Fibroblast of mammary gland (primary cell): Measurements from ENCODE around the gene POLR1F.
A peak's percentile ranks its signal among the peaks of the same experiment; 100 is the strongest.
"Not testable (repeated sequence)": the region's sequence is repeated elsewhere in the genome, so short reads cannot be mapped to it uniquely, and the experiment has no call there.

Experiments used
- DNase-seq: peaks from one replicate; pipeline ENCODE4 v3.0.0-alpha.2; 2010; ENCODE audit warnings: low read depth
- H3K4me3 ChIP-seq: 2 replicates; pipeline ENCODE4 v1.5.1; 2011; ENCODE audit warnings: low read depth, mild to moderate bottlenecking, low read length, moderate library complexity; ENCODE audit not compliant: control insufficient read depth
- TF ChIP-seq, protein P1 (sequence below): conservative IDR thresholded peaks from 2 replicates; pipeline ENCODE4 v1.5.1; 2011; ENCODE audit warnings: low read depth, low read length, inconsistent platforms; ENCODE audit not compliant: control insufficient read depth, insufficient read depth

The POLR1F gene

DNA sequence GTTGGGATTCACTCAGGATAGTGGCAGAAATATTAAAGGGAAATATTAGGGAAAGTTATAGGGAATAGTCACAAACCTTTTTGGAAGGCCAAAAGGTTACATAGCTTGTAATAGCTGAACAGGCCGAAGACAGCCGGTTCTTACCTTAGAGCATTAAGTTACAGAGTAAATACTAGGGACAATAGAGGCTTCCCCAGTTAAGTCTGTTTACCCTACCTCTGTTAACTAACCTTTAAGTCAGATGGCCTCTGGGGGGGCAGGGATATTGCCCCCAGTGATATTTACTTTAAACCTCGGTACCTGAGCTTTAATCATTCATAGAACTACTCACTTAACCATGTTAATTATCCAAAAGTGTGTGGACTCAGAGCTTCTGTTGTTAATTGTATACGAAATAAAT is 7.4 kb downstream of the POLR1F start:
- no peak for DNase-seq
- TF ChIP-seq, protein P1, sequence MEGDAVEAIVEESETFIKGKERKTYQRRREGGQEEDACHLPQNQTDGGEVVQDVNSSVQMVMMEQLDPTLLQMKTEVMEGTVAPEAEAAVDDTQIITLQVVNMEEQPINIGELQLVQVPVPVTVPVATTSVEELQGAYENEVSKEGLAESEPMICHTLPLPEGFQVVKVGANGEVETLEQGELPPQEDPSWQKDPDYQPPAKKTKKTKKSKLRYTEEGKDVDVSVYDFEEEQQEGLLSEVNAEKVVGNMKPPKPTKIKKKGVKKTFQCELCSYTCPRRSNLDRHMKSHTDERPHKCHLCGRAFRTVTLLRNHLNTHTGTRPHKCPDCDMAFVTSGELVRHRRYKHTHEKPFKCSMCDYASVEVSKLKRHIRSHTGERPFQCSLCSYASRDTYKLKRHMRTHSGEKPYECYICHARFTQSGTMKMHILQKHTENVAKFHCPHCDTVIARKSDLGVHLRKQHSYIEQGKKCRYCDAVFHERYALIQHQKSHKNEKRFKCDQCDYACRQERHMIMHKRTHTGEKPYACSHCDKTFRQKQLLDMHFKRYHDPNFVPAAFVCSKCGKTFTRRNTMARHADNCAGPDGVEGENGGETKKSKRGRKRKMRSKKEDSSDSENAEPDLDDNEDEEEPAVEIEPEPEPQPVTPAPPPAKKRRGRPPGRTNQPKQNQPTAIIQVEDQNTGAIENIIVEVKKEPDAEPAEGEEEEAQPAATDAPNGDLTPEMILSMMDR: no peak
- H3K4me3 ChIP-seq: no peak overlapping the region

GRCh38 chr7:19700936-19701335 is 7.9 kb downstream of the POLR1F start:
- no peak for DNase-seq
- TF ChIP-seq, protein P1: no peak
- H3K4me3 ChIP-seq: no peak overlapping the region

DNA sequence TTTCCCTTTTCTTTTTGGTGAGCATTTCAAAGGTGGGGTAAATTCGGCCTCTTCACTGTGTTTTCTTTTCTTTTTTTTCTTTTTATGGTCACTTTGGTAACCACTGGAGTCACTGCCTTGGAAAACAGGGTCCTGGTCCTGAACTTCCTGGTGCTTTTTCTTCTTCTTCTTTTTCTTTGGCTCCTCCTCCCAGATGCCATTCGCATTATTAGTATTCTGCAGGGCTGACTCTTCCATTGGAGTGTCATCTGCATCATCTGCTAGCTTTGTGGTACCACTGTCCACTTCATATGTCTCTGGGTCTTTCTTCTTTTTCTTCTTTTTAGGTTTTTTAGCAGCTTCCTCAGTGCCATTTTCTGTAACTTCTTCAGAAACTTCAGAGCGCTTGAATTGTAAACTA is 10.5 kb downstream of the POLR1F start:
- TF ChIP-seq, protein P1: no peak
- H3K4me3 ChIP-seq: no peak overlapping the region
- DNase-seq: peak; percentile 12

DNA sequence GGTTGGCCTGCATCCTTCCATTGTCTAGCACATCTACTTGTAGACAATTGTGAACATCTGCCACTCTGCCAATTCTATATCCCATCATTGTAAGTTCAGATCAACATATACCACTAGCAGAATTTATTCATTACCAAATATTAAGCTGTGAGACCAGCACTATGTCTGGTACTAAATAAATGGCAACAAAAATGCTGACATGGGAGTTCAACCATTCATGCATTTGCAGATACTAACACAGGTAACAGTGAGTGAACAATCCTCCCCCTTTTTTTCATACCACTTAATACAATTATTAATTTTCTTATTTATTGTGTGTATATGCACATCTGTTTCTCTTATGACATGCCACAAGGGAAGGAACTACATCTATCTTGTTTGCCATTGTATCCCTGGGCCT is 11.9 kb downstream of the POLR1F start:
- no peak overlapping the region for H3K4me3 ChIP-seq
- TF ChIP-seq, protein P1: no peak
- DNase-seq: no peak

- TF ChIP-seq, protein P1: no peak
- H3K4me3 ChIP-seq: no peak overlapping the region
- no peak for DNase-seq
These were observed 16.6 kb downstream of the POLR1F start for GRCh38 chr7:19692111-19692828.

GRCh38 chr7:19690736-19691135 is 18.1 kb downstream of the POLR1F start:
- peak; percentile 57 for DNase-seq
- TF ChIP-seq, protein P1: no peak

DNA sequence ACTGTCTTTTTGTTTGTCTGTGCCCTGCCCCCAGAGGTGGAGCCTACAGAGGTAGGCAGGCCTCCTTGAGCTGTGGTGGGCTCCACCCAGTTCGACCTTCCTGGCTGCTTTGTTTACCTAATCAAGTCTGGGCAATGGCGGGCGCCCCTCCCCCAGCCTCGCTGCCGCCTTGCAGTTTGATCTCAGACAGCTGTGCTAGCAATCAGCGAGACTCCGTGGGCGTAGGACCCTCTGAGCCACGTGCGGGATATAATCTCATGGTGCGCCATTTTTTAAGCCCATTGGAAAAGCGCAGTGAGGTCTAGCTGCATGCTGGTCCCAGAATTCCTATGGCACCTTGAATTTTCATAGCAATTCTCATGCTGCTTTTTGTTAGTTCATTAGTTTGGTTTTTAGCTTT is 19.7 kb downstream of the POLR1F start:
- H3K4me3 ChIP-seq, DNase-seq: not testable (repeated sequence)

More at GRCh38 chr7:19690736-19691135, 18.1 kb downstream of the POLR1F start:
- H3K4me3 ChIP-seq: no peak overlapping the region
